Astrocyte (in vitro differentiated cells and primary cell): ENCODE results near the gene CACNA1C.

Experiments used
- EZH2 ChIP-seq: IDR thresholded peaks from 2 replicates; pipeline ENCODE4 v1.6.1; 2012; ENCODE audit warnings: mild to moderate bottlenecking, low read length, inconsistent platforms; ENCODE audit not compliant: insufficient read depth
- TF ChIP-seq, protein P1 (sequence below): IDR thresholded peaks from 2 replicates; pipeline ENCODE4 v1.5.1; 2011; ENCODE audit warnings: low read depth, mild to moderate bottlenecking, inconsistent platforms, low read length, moderate library complexity; ENCODE audit not compliant: insufficient read depth

GRCh38 chr12:2623472-2623871, 570.7 kb downstream of the CACNA1C start:
- TF ChIP-seq, protein P1, sequence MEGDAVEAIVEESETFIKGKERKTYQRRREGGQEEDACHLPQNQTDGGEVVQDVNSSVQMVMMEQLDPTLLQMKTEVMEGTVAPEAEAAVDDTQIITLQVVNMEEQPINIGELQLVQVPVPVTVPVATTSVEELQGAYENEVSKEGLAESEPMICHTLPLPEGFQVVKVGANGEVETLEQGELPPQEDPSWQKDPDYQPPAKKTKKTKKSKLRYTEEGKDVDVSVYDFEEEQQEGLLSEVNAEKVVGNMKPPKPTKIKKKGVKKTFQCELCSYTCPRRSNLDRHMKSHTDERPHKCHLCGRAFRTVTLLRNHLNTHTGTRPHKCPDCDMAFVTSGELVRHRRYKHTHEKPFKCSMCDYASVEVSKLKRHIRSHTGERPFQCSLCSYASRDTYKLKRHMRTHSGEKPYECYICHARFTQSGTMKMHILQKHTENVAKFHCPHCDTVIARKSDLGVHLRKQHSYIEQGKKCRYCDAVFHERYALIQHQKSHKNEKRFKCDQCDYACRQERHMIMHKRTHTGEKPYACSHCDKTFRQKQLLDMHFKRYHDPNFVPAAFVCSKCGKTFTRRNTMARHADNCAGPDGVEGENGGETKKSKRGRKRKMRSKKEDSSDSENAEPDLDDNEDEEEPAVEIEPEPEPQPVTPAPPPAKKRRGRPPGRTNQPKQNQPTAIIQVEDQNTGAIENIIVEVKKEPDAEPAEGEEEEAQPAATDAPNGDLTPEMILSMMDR = no peak
- no peak for TF ChIP-seq EZH2
